DND-41 (cell line): ENCODE results near the gene WDR59.

Source experiments
- CTCF ChIP-seq: IDR thresholded peaks from 2 replicates; pipeline ENCODE4 v1.5.1; 2012; ENCODE audit warnings: borderline replicate concordance, low read length, moderate library complexity, mild to moderate bottlenecking; ENCODE audit not compliant: poor library complexity, severe bottlenecking; ENCODE audit errors: extremely low read depth
- EZH2 ChIP-seq: IDR thresholded peaks from 3 replicates; pipeline ENCODE4 v1.6.1; 2012; ENCODE audit warnings: borderline replicate concordance, low read depth, mild to moderate bottlenecking, moderate library complexity, low read length, inconsistent platforms; ENCODE audit not compliant: severe bottlenecking

- TF ChIP-seq CTCF: no peak
- TF ChIP-seq EZH2: no peak
These were observed 110.8 kb downstream of the WDR59 start for GRCh38 chr16:74874123-74874522.
